SK-N-MC (cell line): ENCODE measurements around the gene KCNIP2.

ENCODE experiments used
- EZH2 ChIP-seq: fragments of 200-600 bp; sonication (generic); IDR thresholded peaks from one replicate; pipeline ENCODE4 v1.6.1; 2017; ENCODE audit warnings: antibody characterized with exemption
- POLR2AphosphoS5 ChIP-seq: IDR thresholded peaks from 2 replicates; pipeline ENCODE4 v1.6.1; 2012; ENCODE audit warnings: mild to moderate bottlenecking, low read depth, low read length, borderline replicate concordance

GRCh38 chr10:101827919-101828600, 15.5 kb downstream of the KCNIP2 start:
- no peak for TF ChIP-seq POLR2AphosphoS5
- TF ChIP-seq EZH2 = no peak
